KG1 (cell line): ENCODE results near the gene DOCK9.
"Not testable (repeated sequence)": the region's sequence is repeated elsewhere in the genome, so short reads cannot be mapped to it uniquely, and the experiment has no call there.

ENCODE experiments used
- DNase-seq: peaks from one replicate; lab custom pipeline; 2025; lab: John Stamatoyannopoulos, UW

The DOCK9 gene

DNA sequence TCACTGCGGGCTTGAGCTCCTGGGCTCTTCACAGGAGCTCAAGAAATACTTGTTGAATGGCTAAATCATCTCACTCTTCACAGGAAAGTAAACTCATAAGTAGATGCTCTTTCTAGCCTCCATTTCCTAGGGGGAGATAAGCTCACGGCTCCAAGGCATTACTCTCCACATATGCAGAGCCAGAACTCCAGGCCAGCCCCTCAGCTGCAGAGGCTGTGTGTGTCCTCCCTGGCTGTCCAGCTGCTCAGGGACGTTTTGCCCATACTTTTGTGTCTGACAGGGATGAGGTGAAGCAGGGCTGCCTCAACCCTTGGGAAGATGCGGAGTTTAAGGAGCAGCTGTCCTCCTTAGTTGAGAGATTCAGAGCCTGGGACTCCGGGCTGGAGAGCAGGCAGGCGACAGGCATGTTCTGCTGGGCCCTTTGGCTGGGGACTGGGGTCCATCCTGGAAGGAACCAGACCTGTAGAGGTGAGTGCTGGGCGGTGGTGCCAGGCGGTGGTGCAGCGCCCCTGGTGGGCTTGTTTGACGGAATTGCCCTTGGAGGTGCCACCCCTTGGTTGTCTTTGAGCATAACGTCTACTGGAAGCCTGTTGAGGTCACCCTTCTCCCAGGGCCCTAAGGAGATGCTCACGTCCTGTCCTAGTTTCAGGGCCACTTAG is 204.9 kb downstream of the DOCK9 start:
- no peak for DNase-seq

DNA sequence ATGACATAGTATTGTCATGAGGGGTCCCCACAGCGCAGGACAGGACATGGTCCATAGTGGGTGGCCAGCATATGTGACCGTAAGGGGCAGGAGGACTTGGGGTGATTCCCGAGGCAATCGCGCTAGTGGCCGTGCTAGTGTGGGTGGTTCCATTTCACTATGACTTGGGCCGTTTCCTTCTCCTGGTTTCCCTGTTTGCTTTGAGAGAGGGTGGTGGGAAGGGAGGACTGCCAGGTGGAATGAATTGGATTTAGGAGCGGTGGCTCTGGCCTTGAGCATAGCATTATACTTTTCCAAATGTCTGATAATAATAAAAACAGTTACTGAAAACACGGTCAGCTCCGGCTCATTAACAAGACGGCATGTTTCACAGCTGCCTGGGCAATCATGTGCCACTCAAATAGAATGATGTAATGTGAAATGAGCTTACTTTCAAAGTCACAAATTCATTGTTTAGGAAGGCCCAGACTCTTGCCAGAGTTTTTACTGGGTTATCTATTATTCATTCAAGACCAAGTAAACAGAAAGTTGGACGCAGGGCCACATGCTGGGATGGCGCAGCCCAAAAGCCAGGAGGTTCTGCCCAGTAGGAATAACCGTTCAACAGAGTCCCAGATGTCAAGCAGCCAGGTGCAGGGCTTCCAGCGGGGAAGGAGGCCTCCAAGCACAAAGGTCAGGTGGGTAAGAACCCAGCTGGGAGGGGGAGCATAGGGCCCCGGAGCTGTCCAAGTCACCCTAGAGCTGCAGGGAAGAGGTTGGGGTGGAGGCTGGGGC is 205.8 kb downstream of the DOCK9 start:
- no peak for DNase-seq

DNA sequence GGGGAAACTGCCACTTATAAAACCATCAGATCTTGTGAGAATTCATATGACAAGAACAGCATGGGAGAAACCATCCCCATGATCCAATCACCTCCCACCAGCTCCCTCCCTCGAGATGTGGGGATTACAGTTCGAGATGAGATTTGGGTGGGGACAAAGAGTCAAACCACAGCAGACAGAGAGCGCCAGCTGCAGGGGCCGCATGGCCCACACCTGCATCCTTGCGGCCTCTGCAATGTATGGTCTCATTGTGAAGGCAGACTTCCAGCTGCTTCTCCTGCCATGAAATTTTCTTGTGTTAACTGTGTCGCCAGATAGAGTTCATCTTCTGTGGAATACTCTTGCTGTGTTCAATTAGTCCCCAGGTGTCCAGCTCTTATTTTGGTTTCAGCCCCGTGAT is 208.1 kb downstream of the DOCK9 start:
- DNase-seq, result no peak

DNA sequence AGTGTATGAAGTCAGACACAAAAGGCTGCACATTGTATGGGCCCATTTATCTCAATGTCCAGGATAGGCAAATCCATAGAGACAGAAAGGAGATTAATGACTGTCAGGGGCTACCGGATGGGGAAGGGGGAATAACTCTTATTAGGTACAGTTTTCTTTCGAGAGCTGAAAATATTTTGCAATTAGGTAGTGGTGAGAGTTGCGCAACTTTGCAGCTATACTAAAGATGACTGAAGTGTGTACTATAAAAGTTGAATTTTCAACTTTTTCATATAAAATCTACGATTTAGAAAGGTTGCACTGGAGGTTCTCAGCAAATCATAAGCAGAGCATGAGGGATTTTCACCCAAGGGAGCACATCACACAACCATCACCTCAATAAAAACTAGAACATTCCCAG is 209.3 kb downstream of the DOCK9 start:
- no peak for DNase-seq

DNA sequence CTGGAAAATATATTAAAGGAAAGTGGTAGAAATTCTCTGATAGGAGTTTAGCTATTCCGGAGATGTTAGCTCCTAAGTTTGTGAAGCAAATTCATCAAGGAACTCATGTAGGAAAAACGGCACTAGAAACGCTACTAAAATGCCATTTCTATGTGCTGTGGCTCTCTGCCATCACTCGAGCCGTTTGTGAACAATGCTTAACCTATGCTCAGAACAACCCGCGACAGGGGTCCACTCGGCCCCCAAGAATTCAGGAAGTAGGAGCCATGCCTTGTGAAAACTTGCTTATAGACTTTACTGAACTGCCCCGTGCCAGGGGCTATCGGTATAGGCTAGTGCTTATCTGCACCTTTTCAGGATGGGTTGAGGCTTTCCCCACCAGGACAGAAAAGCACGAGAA is 211.2 kb downstream of the DOCK9 start:
- no peak for DNase-seq

DNA sequence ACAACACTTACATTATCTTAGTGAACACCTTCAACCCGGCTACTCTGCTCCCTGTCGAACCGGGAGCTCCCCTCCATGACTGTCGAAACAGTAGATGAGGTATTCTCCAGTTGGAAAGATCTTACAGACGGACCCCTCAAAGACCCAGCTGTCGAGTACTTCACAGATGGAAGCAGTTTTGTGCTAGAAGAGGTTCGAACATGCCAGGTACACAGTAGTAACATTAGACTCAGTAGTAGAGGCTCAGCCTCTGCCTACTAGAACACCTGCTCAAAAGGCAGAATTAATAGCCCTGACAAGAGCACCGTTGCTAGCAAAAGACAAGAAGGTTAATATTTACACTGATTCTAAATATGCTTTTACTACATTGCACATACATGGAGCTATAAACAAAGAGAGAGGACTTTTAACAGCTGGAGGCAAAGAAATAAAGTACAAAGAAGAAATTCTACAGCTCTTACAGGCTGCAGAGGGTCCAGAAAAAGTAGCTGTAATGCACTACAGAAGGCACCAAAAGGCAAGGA is 211.8 kb downstream of the DOCK9 start:
- no peak for DNase-seq

DNA sequence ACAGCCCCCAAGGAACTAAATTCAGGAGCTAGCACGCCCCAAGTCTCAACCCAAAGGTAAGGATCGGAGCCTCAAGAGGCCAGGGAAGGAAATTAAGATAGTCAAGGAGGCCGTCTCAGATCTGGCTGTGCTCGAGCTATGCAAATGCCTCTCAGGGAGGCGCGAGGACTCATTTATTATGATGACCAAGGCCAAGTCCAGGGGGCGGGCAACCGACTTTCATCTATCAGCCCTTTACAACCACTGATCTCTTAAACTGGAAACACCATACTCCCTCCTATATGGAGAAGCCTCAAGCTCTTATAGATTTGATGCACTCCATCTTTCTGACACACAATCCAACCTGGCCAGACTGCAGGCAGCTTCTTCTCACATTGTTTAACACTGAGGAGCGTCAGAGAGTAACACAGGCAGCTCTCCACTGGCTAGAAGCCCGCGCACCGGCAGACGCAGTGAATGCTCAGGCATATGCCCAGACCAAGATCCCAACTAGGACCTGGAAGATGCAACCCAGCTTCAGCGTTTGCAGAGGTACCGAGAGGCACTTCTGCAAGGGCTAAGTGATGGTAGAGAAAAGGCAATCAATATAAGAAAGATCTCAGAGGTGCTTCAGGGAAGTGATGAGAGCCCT is 215.8 kb downstream of the DOCK9 start:
- DNase-seq, result no peak

DNA sequence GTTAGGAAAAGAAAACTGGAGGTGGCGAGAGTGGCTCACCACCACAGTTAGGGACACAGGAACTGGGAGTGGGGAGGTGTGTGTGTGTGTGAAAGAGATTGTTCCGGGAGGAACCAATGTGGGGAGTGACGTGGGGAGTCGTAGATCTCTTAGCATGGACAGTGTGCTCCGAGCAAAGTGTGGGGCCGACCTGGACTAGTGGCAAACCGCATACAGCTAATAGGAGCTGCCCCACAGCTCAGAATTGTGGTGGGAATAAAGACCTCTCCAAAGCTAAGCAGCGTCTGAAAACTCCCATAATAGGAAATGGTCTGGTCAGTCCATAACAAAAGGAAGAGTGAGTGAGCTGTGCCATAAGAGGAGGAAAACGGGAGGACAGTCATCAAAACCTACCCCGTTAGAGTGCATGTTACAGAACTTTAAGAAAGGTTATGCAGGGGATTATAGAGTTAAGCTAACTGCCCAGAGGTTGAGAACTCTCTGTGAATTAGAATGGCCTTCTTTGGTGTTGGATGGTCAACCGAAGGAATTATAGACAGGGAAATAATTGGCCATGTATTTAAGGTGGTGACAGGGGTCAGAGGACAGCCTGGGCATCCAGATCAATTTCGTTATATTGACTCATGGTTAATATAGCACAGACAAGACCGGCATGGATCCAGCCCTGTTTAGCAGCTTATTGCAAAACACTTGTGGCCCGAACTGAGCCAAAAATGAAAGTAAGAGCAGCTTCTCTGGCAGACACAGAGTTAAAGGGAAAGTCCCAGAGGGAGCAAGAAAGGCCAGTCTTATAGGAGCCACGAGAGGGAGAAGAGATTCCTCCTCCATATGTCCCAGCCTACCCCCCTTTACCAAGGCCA is 216.5 kb downstream of the DOCK9 start:
- DNase-seq, result no peak

DNA sequence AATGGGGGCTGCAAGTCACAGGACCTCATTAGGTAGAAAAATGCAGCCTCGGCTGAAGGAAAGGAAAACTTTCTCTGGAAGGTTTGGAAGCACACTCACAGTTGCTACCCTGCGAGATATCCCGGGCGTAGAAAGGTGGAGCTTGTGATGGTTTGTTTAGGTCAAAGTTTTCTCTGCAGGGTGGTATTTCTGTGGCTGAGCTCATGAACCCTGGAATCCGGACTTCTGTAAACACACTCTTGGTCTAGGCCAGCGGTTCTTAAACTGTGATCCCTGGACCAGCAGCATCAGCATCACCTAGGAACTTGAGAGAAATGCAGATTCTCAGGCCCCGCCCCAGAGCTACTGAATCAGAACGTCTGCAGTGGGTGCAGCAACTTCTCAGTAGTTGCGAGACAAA is 222.1 kb downstream of the DOCK9 start:
- no peak for DNase-seq

DNA sequence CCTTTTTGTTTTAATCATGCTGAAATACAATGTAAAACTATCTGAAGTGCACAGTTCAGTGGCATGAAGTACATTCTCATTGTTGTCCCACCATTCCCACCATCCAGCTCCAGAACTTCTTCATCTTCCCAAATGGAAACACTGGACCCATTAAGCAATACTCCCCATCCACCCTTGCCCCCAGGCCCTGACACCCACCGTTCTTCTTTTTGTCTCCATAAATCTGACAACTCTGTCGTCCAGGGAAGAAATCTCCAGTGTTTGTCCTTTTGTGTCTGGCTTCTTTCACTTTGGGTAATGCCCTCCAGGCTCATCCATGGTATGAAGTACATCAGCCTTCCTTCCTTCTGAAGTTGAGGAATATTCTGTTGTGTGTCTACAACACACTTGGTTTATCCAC is 222.7 kb downstream of the DOCK9 start:
- DNase-seq, result no peak

DNA sequence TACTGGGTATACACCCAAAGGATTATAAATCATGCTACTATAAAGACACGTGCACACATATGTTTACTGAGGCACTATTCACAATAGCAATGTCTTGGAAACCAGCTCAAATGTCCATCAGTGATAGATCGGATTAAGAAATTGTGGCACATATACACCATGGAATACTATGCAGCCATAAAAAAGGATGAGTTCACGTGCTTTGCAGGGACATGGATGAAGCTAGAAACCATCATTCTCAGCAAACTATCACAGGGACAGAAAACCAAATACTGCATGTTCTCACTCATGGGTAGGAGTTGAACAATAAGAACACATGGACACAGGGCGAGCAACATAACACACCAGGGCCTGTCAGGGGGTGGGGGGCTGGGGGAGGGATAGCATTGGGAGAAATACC is 223.4 kb downstream of the DOCK9 start:
- DNase-seq, result not testable (repeated sequence)

DNA sequence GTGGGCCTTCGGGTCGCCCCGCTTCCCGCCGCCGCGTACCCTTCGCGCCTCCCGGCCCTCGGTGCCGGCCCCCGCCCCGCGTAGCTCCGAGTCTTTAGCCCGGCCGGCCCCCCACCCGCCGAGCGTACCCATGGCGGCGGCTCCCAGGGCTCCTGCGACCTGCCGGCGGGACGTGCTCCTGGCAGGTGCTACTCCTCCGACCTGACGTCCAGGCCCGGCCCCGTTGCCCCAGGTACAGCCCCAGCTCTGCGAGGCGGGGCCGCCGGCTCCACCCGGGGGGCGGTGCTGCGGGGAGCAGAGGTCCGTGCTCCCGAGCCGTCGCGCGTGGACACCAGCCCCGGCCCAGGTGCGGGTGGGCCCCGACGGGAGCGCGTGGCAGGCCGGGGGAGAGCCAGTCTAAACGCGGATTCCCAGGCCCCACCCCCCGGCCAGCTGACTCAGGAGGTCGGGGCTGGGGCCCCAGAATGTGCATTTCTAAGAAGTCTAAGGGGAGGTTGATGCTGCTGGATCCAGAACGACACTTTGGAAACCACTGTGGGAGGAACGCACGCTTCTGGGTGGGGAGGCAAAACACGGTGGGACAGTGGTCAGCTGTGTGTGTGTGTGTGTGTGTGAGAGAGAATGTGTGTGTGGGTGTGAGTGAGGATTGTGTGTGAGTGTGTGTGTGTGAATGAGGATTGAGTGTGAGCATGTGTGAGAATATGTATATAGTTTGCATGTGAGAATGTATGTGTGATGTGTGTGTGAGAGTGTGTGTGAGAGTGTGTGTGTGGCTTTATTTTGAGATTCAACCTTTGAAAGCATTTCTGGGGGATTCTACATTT is 225.2 kb downstream of the DOCK9 start, which contains the start of gene SLC15A1:
Gene SLC15A1 (minus strand): TSS at position 206 of the 824 bp plus-strand sequence. CDS start 74 bp downstream, at position 132.
- no peak for DNase-seq

DNA sequence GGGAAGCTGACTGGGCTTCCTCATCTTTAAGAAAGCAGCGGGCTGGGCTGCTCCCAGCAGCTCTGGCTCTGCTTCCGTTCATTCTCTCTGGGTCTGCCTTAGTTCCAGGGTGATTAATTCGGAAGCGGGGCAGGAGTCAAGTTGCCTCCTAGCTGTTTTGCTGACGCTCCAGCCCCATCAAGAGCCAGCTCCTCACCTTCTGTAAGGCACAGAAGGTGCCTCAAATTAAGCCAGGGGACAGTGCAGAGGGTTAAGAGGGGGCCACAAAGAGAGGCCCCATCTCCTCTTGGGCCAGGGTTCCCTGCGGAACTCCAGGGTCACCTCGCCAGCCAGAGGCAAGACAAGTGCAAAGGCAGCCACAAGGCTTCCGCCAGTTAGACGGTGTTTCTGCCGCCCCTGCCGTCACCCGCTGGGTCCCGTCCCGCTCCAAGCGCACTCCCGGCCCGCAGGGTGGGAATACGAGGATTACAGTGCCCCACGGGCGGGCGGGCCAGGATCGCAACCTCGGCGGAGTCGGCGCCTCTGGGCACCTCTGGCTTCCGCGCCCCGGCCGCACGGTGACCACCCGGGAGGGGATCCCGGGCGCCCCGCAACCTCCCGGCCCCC is 225.9 kb downstream of the DOCK9 start:
- no peak for DNase-seq

DNA sequence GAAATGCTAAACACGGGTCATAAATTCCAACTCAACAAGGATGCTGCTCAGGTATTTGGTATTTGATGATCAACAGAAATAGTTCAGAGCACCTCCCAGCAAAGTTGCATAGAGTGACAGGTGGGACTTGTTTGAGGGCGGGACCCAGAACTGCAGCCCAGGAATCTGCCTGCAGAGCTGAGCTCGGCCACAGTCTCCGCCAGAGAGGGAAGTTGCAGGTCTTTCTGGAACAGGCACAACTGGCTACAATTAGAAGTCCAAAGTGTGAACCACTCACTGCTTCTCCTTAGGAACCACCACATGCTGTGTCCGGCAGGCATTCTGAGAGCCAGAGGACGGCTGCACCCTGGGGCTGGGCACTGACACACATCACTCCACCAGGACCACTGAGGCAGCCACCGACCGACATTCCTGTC is 226.5 kb downstream of the DOCK9 start:
- no peak for DNase-seq

DNA sequence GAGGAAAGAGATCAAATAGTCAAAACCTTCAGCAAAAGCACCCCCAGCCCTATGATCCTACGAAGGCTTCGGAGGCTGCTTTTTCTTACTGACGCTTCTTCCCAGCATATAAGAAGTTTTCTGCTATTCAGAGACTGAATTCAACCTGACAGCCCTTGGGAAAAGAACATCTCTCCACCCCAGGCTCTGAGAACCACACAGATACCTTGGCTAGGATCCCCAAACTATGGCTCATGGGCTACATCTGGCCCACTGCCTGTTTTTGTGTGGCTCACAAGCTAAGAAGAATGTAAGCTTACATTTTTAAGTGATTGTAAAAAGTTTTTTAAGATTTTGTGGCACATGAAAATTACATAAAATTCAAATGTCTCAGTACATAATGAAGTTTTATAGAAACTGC is 228.4 kb downstream of the DOCK9 start:
- no peak for DNase-seq

DNA sequence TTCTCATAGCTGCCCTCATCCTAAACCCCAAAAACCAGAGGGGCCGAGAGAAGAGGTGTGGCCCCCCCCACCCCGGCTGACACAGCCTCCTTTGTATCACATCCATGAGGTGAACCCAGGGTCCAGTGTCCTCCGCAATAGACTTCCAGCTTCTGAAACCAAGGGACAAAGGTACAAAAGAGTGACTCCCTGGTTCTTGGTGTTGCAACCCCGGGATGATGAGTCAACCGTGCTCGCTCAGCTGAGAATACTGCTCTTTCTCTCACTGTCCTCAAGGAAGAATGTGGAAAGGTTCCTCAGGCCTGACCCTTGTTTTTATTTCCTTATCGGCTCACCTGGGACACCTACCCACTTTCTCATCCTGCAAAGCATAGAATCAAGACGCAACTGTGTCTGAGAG is 230.9 kb downstream of the DOCK9 start:
- no peak for DNase-seq
